Mesenchymal stem cell (in vitro differentiated cells and primary cell): ENCODE data around the gene SCFD2.
"Not testable (repeated sequence)": the region's sequence is repeated elsewhere in the genome, so short reads cannot be mapped to it uniquely, and the experiment has no call there.

Source experiments
- DNase-seq: peaks from one replicate; pipeline ENCODE4 v3.0.0-alpha.2; 2013
- H2AFZ ChIP-seq: one replicate; pipeline ENCODE4 v1.6.1; 2013; ENCODE audit warnings: low read depth, mild to moderate bottlenecking, control low read depth, inconsistent platforms, low read length, moderate library complexity
- H2AK5ac ChIP-seq: 2 replicates; pipeline ENCODE4 v1.6.1; 2013; ENCODE audit warnings: low read length, moderate library complexity, mild to moderate bottlenecking, inconsistent platforms; ENCODE audit not compliant: severe bottlenecking
- H2BK120ac ChIP-seq: one replicate; pipeline ENCODE4 v1.6.1; 2013; ENCODE audit warnings: low read depth, mild to moderate bottlenecking, inconsistent platforms, low read length, moderate library complexity
- H2BK12ac ChIP-seq, 2 experiments: one replicate each; pipeline ENCODE4 v1.6.1; 2013; ENCODE audit warnings: inconsistent platforms in 2 of 2, low read length in 2 of 2, mild to moderate bottlenecking in 2 of 2, moderate library complexity in 2 of 2, control low read depth in 1 of 2
- H2BK15ac ChIP-seq: one replicate; pipeline ENCODE4 v1.6.1; 2013; ENCODE audit warnings: mild to moderate bottlenecking, low read depth, inconsistent platforms; ENCODE audit not compliant: poor library complexity, severe bottlenecking
- H2BK5ac ChIP-seq: 2 replicates; pipeline ENCODE4 v1.6.1; 2013; ENCODE audit warnings: low read depth, mild to moderate bottlenecking, low read length, control low read depth, inconsistent platforms; ENCODE audit not compliant: poor library complexity, severe bottlenecking
- H3K14ac ChIP-seq, 2 experiments: one replicate each; pipeline ENCODE4 v1.6.1; 2013; ENCODE audit warnings: inconsistent platforms in 2 of 2, low read length in 2 of 2, control low read depth in 1 of 2, mild to moderate bottlenecking in 1 of 2, moderate library complexity in 1 of 2
- H3K18ac ChIP-seq, 2 experiments: one replicate each; pipeline ENCODE4 v1.6.1; 2013; ENCODE audit warnings: inconsistent platforms in 2 of 2, low read length in 2 of 2, control low read depth in 1 of 2, low read depth in 1 of 2, mild to moderate bottlenecking in 1 of 2
- H3K23ac ChIP-seq, 2 experiments: one replicate each; pipeline ENCODE4 v1.6.1; 2013; ENCODE audit warnings: inconsistent platforms in 2 of 2, low read length in 2 of 2, mild to moderate bottlenecking in 2 of 2, moderate library complexity in 2 of 2, control low read depth in 1 of 2
- H3K27ac ChIP-seq: 2 replicates; pipeline ENCODE4 v1.5.1; 2013; ENCODE audit warnings: mild to moderate bottlenecking, moderate library complexity, low read length, control low read depth, inconsistent platforms; ENCODE audit not compliant: poor library complexity, severe bottlenecking
- H3K27me3 ChIP-seq, 2 experiments: 2 replicates each; pipeline versions ENCODE4 v1.6.1 to v1.7.0; 2013; ENCODE audit warnings: low read length in 2 of 2, mild to moderate bottlenecking in 2 of 2, moderate library complexity in 2 of 2, control low read depth in 1 of 2, inconsistent platforms in 1 of 2; ENCODE audit not compliant: control insufficient read depth in 1 of 2, insufficient read depth in 1 of 2
- H3K36me3 ChIP-seq, 2 experiments: 2 replicates each; pipeline versions ENCODE4 v1.6.1 to v1.7.0; 2013; ENCODE audit warnings: low read length in 2 of 2, control low read depth in 1 of 2, inconsistent platforms in 1 of 2, low read depth in 1 of 2, mild to moderate bottlenecking in 1 of 2; ENCODE audit not compliant: insufficient read depth in 2 of 2, control insufficient read depth in 1 of 2
- H3K4ac ChIP-seq, 2 experiments: one replicate each; pipeline ENCODE4 v1.6.1; 2013; ENCODE audit warnings: inconsistent platforms in 2 of 2, low read length in 2 of 2, mild to moderate bottlenecking in 2 of 2, moderate library complexity in 2 of 2, control low read depth in 1 of 2, low read depth in 1 of 2
- H3K4me1 ChIP-seq: 2 replicates; pipeline ENCODE4 v1.6.1; 2013; ENCODE audit warnings: low read depth, low read length, control low read depth; ENCODE audit not compliant: control insufficient read depth, insufficient read depth
- H3K4me2 ChIP-seq: 2 replicates; pipeline ENCODE4 v1.6.1; 2013; ENCODE audit warnings: low read length, mild to moderate bottlenecking, inconsistent platforms; ENCODE audit not compliant: poor library complexity, severe bottlenecking
- H3K4me3 ChIP-seq, 2 experiments: 2 replicates each; pipeline versions ENCODE4 v1.5.1 to v1.7.0; 2013; ENCODE audit warnings: low read length in 2 of 2, mild to moderate bottlenecking in 2 of 2, control low read depth in 1 of 2, low read depth in 1 of 2; ENCODE audit not compliant: insufficient read depth in 1 of 2
- H3K79me1 ChIP-seq: replicated peaks from 2 replicates; pipeline ENCODE4 v1.6.1; 2013; ENCODE audit warnings: mild to moderate bottlenecking, control low read depth, low read length, inconsistent platforms; ENCODE audit not compliant: poor library complexity, severe bottlenecking
- H3K9ac ChIP-seq: 2 replicates; pipeline ENCODE4 v1.7.0; 2013; ENCODE audit warnings: mild to moderate bottlenecking, low read length, moderate library complexity
- H3K9me3 ChIP-seq: 2 replicates; pipeline ENCODE4 v1.7.0; 2013; ENCODE audit warnings: mild to moderate bottlenecking, low read length; ENCODE audit not compliant: control insufficient read depth
- H4K8ac ChIP-seq: one replicate; pipeline ENCODE4 v1.6.1; 2013; ENCODE audit warnings: inconsistent platforms, mild to moderate bottlenecking, low read length, moderate library complexity
- H4K91ac ChIP-seq: one replicate; pipeline ENCODE4 v1.6.1; 2013; ENCODE audit warnings: mild to moderate bottlenecking, low read length, inconsistent platforms
- WGBS: methylation state at CpG from one replicate; pipeline ENCODE4 v1.1.7; 2013; ENCODE audit warnings: mixed read lengths; 5-methylcytosine and 5-hydroxymethylcytosine counted together

Gene SCFD2

GRCh38 chr4:52995360-52996030 lies 370.4 kb downstream of the SCFD2 start:
- Histone ChIP-seq H3K27ac (no peak overlapping the region), H3K18ac (peak overlapping the region in 1 of 2 experiments; percentile 87), H3K4me2 (no peak overlapping the region), H3K4me1 (peaks cover 4% of the 10 kb centered on the region), H3K9ac (peak overlapping the region; percentile 35), H2BK120ac (no peak overlapping the region), H3K4me3 (no peak overlapping the region), H3K79me1 (no peaks in the 10 kb centered on the region), H2AFZ (no peak overlapping the region), H4K8ac (peak overlapping the region; percentile 5), H3K23ac (no peak overlapping the region), H2BK15ac (no peak overlapping the region), H4K91ac (peak overlapping the region; percentile 44), H3K36me3 (peaks cover 0 to 4% of the 10 kb centered on the region in 2 experiments), H3K27me3 (no peaks in the 10 kb centered on the region), H3K9me3 (no peaks in the 10 kb centered on the region), H2BK5ac (no peak overlapping the region), H3K14ac (peak overlapping the region in 1 of 2 experiments; percentile 37), H2AK5ac (no peak overlapping the region), H3K4ac (peak overlapping the region in 1 of 2 experiments; percentile 95), H2BK12ac (peak overlapping the region; percentile 4 to 95)
- DNase-seq = peak; percentile 74
- WGBS = 35% methylated on average over 4 of the region's 5 CpGs

- H4K91ac ChIP-seq = no peak overlapping the region
- H3K14ac ChIP-seq = no peak overlapping the region
- H3K9me3 ChIP-seq = no peaks in the 10 kb centered on the region
- H2AK5ac ChIP-seq = no peak overlapping the region
- no peak overlapping the region for H3K4ac ChIP-seq
- peaks cover 4% of the 10 kb centered on the region for H3K4me1 ChIP-seq
- no peak for DNase-seq
- H3K79me1 ChIP-seq = no peaks in the 10 kb centered on the region
- H3K9ac ChIP-seq = no peak overlapping the region
- WGBS = 93% methylated on average over 3 of the region's 4 CpGs
- no peak overlapping the region for H2BK120ac ChIP-seq
- H3K23ac ChIP-seq = no peak overlapping the region
- no peak overlapping the region for H3K27ac ChIP-seq
- no peak overlapping the region for H2BK15ac ChIP-seq
- no peak overlapping the region for H4K8ac ChIP-seq
- no peak overlapping the region for H3K4me2 ChIP-seq
- H2BK5ac ChIP-seq = no peak overlapping the region
- no peak overlapping the region for H2BK12ac ChIP-seq
- no peaks in the 10 kb centered on the region for H3K27me3 ChIP-seq
- no peaks in the 10 kb centered on the region for H3K36me3 ChIP-seq
- no peak overlapping the region for H2AFZ ChIP-seq
- H3K18ac ChIP-seq = peak overlapping the region in 1 of 2 experiments; percentile 69
- no peak overlapping the region for H3K4me3 ChIP-seq
Observed at GRCh38 chr4:52994567-52994966, 371.3 kb downstream of the SCFD2 start.

GRCh38 chr4:52993771-52994170 lies 372.1 kb downstream of the SCFD2 start:
- H3K9me3 ChIP-seq = no peaks in the 10 kb centered on the region
- no peak overlapping the region for H2AFZ ChIP-seq
- no peak overlapping the region for H2BK15ac ChIP-seq
- no peak overlapping the region for H3K14ac ChIP-seq
- H3K27ac ChIP-seq = no peak overlapping the region
- H2BK120ac ChIP-seq = no peak overlapping the region
- H4K8ac ChIP-seq = no peak overlapping the region
- no peak overlapping the region for H3K4me2 ChIP-seq
- peak overlapping the region; percentile 20 to 70 for H3K4ac ChIP-seq
- no peaks in the 10 kb centered on the region for H3K79me1 ChIP-seq
- DNase-seq = no peak
- no peak overlapping the region for H2BK5ac ChIP-seq
- WGBS = 93% methylated on average over 6 of the region's 6 CpGs
- H3K4me3 ChIP-seq = no peak overlapping the region
- no peak overlapping the region for H3K9ac ChIP-seq
- no peaks in the 10 kb centered on the region for H3K36me3 ChIP-seq
- H3K23ac ChIP-seq = no peak overlapping the region
- H4K91ac ChIP-seq = no peak overlapping the region
- peaks cover 4% of the 10 kb centered on the region for H3K4me1 ChIP-seq
- no peak overlapping the region for H2AK5ac ChIP-seq
- peak overlapping the region; percentile 6 to 93 for H2BK12ac ChIP-seq
- H3K18ac ChIP-seq = peak overlapping the region; percentile 19 to 84
- H3K27me3 ChIP-seq = no peaks in the 10 kb centered on the region

- not testable (repeated sequence) for H3K27ac ChIP-seq, H2AK5ac ChIP-seq, H2BK15ac ChIP-seq, H3K27me3 ChIP-seq, H3K4ac ChIP-seq, H3K9ac ChIP-seq, H2BK120ac ChIP-seq, H2BK5ac ChIP-seq, H2BK12ac ChIP-seq, H3K18ac ChIP-seq, H3K4me3 ChIP-seq, H3K4me2 ChIP-seq, H3K4me1 ChIP-seq, DNase-seq, H3K14ac ChIP-seq, H4K8ac ChIP-seq, H4K91ac ChIP-seq, H3K23ac ChIP-seq, H3K79me1 ChIP-seq, H2AFZ ChIP-seq, H3K9me3 ChIP-seq, H3K36me3 ChIP-seq
- WGBS = 93% methylated on average over 21 of the region's 27 CpGs
Observed at GRCh38 chr4:52992551-52992950, 373.3 kb downstream of the SCFD2 start.
